ENCODE results near the gene PI4K2B. TPM values are rescaled to one million over a fixed set of nuclear protein-coding genes. Genes with fewer than 3 reads are reported as not detected.
"Not testable (repeated sequence)": the region's sequence is repeated elsewhere in the genome, so short reads cannot be mapped to it uniquely, and the experiment has no call there.

The PI4K2B gene
- total and polyA plus RNA-seq, 5 experiments from 2014 or later = 6.8 to 14.4 (median 8.6) TPM

- peak overlapping the region in 1 of 10 donors; percentile 12 for H3K4me3 Mint-ChIP-seq
- peaks cover 0 to 17% (median 3%) of the 10 kb centered on the region in 5 donors for H3K27me3 Mint-ChIP-seq
- H3K36me3 Mint-ChIP-seq = peaks cover 0 to 8% (median 0%) of the 10 kb centered on the region in 3 donors
- POLR2A ChIA-PET = no interaction called here
- H3K9me3 Mint-ChIP-seq = no peaks in the 10 kb centered on the region
- DNase-seq (no peak), ATAC-seq (no peak)
- peaks cover 4 to 38% (median 15%) of the 10 kb centered on the region in 4 donors for H3K4me1 Mint-ChIP-seq
- peak overlapping the region in 3 of 10 donors; percentile 17 to 38 (median 19) for H3K27ac Mint-ChIP-seq
Measured at GRCh38 chr4:25310803-25311166, 77.0 kb downstream of the PI4K2B start.

DNA sequence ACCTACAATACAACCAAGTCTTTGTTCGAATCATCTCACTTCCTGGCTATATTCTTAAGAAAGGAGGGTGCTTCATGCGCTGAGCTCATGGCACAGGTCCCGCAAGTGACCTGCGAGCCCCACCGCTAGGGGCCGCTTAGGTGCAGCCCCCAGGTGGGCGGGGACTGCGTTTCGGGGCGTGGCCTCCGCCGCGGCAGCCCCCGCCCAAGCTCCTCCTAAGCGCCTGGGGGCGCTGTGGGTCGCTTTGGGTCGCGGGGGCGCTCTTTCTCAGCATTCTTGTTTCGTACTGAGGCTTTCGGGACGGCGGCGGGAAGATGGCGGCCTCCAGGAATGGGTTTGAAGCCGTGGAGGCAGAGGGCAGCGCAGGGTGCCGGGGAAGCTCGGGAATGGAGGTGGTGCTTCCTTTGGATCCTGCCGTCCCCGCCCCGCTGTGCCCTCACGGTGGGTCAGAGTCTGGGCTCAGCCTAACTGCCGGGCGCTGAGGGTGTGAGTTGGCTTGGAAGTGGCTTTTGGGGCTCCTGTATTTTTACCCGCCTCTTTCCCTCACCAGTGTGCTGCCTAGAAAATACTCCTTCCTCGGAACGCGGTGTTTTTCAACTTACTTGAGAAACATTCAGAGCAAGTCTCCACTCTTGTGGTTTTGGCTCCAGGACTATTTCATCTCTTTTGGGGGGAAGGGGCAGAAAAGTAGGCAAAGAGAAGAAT, 78.8 kb downstream of the PI4K2B start, which contains the start of gene ZCCHC4:
Gene ZCCHC4, plus strand, starts transcription at position 279 of the 705 bp plus-strand sequence. Its CDS starts 36 bp downstream, at position 315.
- Mint-ChIP-seq H3K36me3 (peaks cover 0 to 25% (median 5%) of the 10 kb centered on the region in 3 donors), H3K4me1 (peaks cover 4 to 42% (median 25%) of the 10 kb centered on the region in 4 donors)
- peak; percentile 95 to 96 for ATAC-seq

GRCh38 chr4:25313201-25313895, 79.5 kb downstream of the PI4K2B start:
- Mint-ChIP-seq H3K27ac (peak overlapping the region; percentile 91 to 99 (median 97)), H3K27me3 (peaks cover 0 to 8% (median 0%) of the 10 kb centered on the region in 5 donors), H3K4me3 (peak overlapping the region; percentile 96 to 100 (median 99)), H3K9me3 (no peaks in the 10 kb centered on the region), H3K4me1 (peaks cover 4 to 44% (median 28%) of the 10 kb centered on the region in 4 donors), H3K36me3 (peaks cover 0 to 32% (median 7%) of the 10 kb centered on the region in 3 donors)
- POLR2A ChIA-PET = interaction anchor here (1.0 to 2.1 kb wide), 8 partner anchors 65 to 1547 kb away, joined by 4 to 28 read pairs (median 6); partner anchors contain the start of genes DHX15, PI4K2B, SEPSECS and SMIM20
- no peak for DNase-seq
- no peak for ATAC-seq

More for the DNA sequence above, 78.8 kb downstream of the PI4K2B start, which contains the start of gene ZCCHC4:
- POLR2A ChIA-PET = interaction anchor here (0.7 to 2.1 kb wide), 12 partner anchors 13 to 1548 kb away, joined by 3 to 28 read pairs (median 6); partner anchors contain the start of genes DHX15, PI4K2B, SEPSECS and SMIM20
- DNase-seq = peak; percentile 79 to 95 (median 92)
- Mint-ChIP-seq H3K27me3 (peaks cover 0 to 14% (median 3%) of the 10 kb centered on the region in 5 donors), H3K27ac (peak within 1 kb of the TSS; percentile 91 to 99 (median 97)), H3K9me3 (no peaks in the 10 kb centered on the region), H3K4me3 (peak within 1 kb of the TSS; percentile 96 to 100 (median 99))

DNA sequence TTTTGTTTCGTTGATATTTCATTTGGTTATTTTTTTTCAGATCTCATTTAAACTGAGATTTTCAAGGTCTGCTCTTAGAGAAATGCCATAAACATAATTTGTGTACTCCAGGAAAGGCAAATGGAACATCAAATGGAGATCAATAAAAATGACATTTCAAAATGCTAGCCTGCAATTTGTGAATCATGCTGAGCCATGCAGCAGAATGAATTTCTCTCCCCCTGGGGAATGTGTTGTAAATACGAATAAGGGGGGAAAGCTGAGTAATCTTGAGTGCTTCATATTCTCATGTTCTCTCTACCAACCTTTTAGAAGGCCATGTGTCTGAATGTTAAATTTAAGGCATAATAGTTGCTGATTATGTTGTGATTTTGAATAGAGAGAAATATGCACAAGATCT, 86.5 kb downstream of the PI4K2B start:
- no peaks in the 10 kb centered on the region for H3K9me3 Mint-ChIP-seq
- H3K27ac Mint-ChIP-seq = no peak overlapping the region
- H3K4me1 Mint-ChIP-seq = peaks cover 5 to 14% (median 9%) of the 10 kb centered on the region in 4 donors
- POLR2A ChIA-PET = no interaction called here
- H3K4me3 Mint-ChIP-seq = no peak overlapping the region
- ATAC-seq (no peak), DNase-seq (no peak)
- H3K27me3 Mint-ChIP-seq = no peaks in the 10 kb centered on the region
- peaks cover 0 to 76% (median 15%) of the 10 kb centered on the region in 3 donors for H3K36me3 Mint-ChIP-seq

DNA sequence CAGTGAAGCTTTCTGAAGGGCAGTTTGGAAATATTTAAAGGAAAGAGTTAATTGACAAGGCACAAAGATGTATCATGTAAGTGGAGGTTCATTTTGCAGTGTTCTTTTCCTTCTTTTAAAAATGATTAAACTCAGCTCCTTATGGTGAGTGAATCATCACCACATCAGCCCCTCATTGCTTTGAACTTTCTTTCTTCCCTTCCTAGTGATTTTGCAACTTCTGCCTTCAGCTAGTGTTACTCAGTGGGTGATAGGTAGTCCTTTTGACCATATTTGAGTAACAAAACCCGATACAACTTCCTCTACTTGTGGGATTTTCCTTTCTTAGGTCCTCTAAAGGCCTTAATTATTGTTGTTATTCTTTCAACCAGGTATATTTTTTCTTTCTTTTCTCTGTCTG, 86.9 kb downstream of the PI4K2B start:
- Mint-ChIP-seq H3K36me3 (peaks cover 0 to 75% (median 15%) of the 10 kb centered on the region in 3 donors), H3K4me1 (peaks cover 5 to 14% (median 9%) of the 10 kb centered on the region in 4 donors), H3K4me3 (no peak overlapping the region), H3K9me3 (no peaks in the 10 kb centered on the region), H3K27ac (peak overlapping the region in 4 of 10 donors; percentile 51 to 94 (median 60)), H3K27me3 (no peaks in the 10 kb centered on the region)
- no peak for DNase-seq
- no peak for ATAC-seq
- POLR2A ChIA-PET = no interaction called here

DNA sequence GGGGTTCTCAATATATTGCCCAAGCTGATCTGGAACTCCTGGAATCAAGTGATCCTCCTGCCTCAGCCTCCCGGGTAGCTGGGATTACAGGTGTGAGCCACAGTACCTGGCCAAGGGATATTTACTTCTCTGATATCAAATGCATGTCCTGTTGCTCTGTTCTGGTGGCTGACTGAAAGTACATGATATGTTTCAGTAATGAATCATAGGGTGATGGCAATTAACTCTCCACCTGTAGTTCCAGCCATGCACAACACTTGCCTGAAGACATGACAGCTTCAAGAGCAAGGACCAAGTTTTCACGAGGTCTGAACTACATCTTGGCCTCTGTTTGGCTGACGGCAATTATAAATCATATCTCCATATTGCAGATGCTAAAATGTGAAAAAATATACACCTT, 87.9 kb downstream of the PI4K2B start:
- Mint-ChIP-seq H3K27ac (peak overlapping the region in 3 of 10 donors; percentile 2 to 94 (median 20)), H3K27me3 (no peaks in the 10 kb centered on the region), H3K4me1 (peaks cover 2 to 15% (median 6%) of the 10 kb centered on the region in 4 donors), H3K4me3 (no peak overlapping the region), H3K36me3 (peaks cover 0 to 68% (median 13%) of the 10 kb centered on the region in 3 donors), H3K9me3 (no peaks in the 10 kb centered on the region)
- POLR2A ChIA-PET = no interaction called here
- no peak for DNase-seq
- ATAC-seq = no peak

GRCh38 chr4:25328463-25328862, 94.6 kb downstream of the PI4K2B start:
- peak overlapping the region in 1 of 10 donors; percentile 31 for H3K27ac Mint-ChIP-seq
- peaks cover 0 to 30% (median 5%) of the 10 kb centered on the region in 3 donors for H3K36me3 Mint-ChIP-seq
- H3K9me3 Mint-ChIP-seq, POLR2A ChIA-PET, DNase-seq, ATAC-seq, H3K27me3 Mint-ChIP-seq: not testable (repeated sequence)
- peaks cover 6 to 27% (median 15%) of the 10 kb centered on the region in 4 donors for H3K4me1 Mint-ChIP-seq
- H3K4me3 Mint-ChIP-seq = peak overlapping the region in 1 of 10 donors; percentile 54

Other genes with a start within 250 kb of the PI4K2B start
- gene LGI2, start 203.1 kb upstream of the PI4K2B start, total RNA-seq = not detected
- not detected for gene LGI2, start 203.1 kb upstream of the PI4K2B start, polyA plus RNA-seq
- 10 to 100 TPM; 16.9 to 17.2 TPM for gene SEPSECS, start 73.6 kb upstream of the PI4K2B start, total RNA-seq
- gene SEPSECS, start 73.6 kb upstream of the PI4K2B start, polyA plus RNA-seq = 1 to 10 TPM; 1.7 to 2.3 (median 2.0) TPM
- 10 to 100 TPM; 14.0 to 14.6 TPM for gene ZCCHC4, start 78.7 kb downstream of the PI4K2B start, total RNA-seq
- gene ZCCHC4, start 78.7 kb downstream of the PI4K2B start, polyA plus RNA-seq = 10 to 100 TPM in 1 of 3 donors, 1 to 10 TPM in 2; 5.9 to 10.4 (median 6.3) TPM
- 10 to 100 TPM; 54.9 to 55.8 TPM for gene ANAPC4, start 143.2 kb downstream of the PI4K2B start, total RNA-seq
- 10 to 100 TPM; 16.3 to 19.1 (median 17.6) TPM for gene ANAPC4, start 143.2 kb downstream of the PI4K2B start, polyA plus RNA-seq